NCI-H2029 treated with DMSO at 0.1 percent for 48 hours (cell line): Measurements from ENCODE around the gene SGCA.

Source experiments
- DNase-seq: peaks from one replicate; lab custom pipeline; 2025; lab: John Stamatoyannopoulos, UW

The SGCA gene

GRCh38 chr17:50182783-50183420, 17.1 kb downstream of the SGCA start:
- DNase-seq: no peak

DNA sequence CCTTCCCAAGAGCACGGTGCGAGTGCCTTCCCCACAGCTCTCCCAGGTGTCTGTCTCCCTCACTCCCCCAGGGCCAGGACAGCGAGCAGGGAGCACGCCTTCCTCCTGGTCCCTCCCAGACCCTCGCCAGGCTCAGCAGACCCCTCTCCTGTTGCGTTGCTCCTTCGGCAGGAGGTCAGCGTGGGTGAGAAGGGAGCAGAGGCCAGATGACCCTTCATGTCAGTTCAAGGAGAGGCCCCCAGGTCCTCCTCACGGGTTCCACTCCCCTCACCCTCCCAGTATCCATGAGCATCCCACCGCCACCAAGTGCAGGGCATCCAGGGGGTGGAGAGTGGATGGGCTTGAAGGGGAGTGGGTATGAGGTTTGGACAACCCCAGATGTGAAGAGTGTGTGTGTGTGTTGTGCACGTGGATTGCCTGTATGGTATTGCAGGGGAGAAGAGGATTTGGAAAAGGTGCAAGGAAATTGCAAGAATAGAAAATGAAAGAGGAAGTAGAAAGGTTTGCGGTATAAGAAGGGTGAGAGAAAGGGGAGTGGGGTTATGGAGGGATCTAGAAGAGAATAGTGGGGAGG, 17.7 kb downstream of the SGCA start:
- DNase-seq: no peak

DNA sequence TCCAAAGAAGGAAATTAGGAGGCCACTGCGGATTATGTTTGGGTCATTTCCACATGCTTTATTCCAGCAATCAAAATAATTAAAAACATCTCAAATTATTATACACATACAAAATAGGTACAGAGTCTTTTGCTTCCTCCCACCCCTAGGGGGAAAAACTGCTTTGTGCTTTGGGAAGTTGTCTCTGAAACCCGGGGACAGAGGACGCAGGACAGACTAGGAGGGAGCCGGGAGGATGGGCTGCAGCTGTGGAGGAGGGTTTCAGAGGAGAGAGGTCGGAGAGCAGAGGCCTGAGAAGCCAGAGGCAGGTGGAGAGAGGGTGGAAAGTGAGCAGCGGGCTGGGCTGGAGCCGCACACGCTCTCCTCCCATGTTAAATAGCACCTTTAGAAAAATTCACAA, 18.3 kb downstream of the SGCA start:
- DNase-seq: no peak

- DNase-seq: no peak
Measured at GRCh38 chr17:50184611-50185398, 19.0 kb downstream of the SGCA start.

DNA sequence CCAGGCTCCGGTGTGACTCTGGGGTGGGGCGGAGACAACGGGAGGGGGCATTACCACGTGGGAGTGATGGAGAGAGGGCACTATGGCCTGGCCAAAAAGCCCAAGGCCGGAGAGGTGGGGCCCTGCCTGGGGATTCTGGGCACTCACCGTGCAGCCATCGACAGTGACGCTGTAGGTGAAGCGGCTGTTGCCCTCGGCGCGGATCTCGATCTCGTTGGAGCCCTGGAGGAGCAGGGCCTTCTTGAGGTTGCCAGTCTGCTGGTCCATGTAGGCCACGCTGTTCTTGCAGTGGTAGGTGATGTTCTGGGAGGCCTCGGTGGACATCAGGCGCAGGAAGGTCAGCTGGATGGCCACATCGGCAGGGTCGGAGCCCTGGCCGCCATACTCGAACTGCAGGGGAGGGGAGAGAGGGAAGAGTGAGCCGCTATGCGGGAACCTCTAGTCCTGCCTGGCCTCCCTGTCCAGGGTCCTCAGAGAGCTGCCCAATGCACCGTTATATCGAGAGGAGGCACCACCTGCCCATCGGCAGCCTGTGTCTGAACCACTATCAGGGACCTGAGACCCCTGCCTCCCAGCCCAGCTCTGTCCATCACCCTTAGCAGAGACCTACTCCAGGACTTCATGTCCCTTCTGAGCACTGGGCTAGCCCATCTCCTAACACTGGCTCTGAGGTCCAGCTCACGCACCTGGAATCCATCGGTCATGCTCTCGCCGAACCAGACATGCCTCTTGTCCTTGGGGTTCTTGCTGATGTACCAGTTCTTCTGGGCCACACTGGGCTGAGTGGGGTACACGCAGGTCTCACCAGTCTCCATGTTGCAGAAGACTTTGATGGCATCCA, 20.0 kb downstream of the SGCA start:
- no peak for DNase-seq

DNA sequence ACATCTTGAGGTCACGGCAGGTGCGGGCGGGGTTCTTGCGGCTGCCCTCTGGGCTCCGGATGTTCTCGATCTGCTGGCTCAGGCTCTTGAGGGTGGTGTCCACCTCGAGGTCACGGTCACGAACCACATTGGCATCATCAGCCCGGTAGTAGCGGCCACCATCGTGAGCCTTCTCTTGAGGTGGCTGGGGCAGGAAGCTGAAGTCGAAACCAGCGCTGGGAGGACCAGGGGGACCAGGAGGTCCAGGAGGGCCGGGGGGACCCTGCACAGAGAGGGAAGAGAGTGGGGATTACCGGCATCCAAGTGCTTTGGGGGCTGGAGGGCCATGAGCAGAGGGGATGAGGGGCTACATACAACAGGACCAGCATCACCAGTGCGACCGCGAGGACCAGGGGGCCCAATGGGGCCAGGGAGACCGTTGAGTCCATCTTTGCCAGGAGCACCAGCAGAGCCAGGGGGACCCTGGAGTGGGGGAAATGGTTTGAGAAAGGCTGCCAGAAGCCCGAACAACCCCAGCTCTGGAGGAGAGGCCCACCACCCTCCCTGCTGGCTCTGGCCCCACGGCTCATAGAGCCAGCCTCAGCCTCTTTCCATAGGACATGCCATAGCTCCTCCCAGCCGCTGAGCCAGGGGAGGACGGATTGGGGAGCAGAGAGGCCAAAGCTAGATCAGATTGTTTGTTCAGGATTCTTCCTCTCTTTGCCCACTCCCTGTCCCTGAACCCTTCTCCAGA, 21.0 kb downstream of the SGCA start:
- DNase-seq: no peak

- DNase-seq: no peak
Measured at GRCh38 chr17:50187394-50187725, 21.6 kb downstream of the SGCA start.

- no peak for DNase-seq
Measured at GRCh38 chr17:50187751-50188530, 22.1 kb downstream of the SGCA start.

- no peak for DNase-seq
Measured at GRCh38 chr17:50188531-50188920, 22.7 kb downstream of the SGCA start.

DNA sequence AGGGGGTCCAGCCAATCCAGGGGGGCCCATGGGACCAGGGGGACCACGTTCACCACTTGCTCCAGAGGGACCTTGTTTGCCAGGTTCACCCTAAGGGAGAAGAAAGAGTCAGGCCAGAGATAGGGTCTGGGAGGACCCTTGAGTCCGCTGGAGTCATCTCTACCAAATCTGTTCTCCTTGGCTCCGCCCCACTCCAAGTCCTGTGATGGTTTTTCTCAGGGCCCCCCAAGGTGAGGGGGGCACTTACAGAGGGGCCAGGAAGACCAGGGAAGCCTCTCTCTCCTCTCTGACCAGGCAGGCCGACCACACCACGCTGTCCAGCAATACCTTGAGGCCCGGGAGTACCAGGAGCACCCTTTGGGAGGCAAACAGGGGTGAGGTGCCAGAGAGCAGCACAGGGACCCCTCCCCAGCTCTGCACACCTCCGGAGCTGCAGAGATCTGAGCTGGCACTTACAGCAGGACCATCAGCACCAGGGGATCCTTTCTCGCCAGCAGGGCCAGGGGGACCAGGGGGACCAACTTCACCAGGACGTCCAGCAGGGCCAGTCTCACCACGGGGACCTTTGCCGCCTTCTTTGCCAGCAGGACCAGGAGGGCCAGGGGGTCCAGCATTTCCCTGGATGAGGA, 23.2 kb downstream of the SGCA start:
- no peak for DNase-seq

DNA sequence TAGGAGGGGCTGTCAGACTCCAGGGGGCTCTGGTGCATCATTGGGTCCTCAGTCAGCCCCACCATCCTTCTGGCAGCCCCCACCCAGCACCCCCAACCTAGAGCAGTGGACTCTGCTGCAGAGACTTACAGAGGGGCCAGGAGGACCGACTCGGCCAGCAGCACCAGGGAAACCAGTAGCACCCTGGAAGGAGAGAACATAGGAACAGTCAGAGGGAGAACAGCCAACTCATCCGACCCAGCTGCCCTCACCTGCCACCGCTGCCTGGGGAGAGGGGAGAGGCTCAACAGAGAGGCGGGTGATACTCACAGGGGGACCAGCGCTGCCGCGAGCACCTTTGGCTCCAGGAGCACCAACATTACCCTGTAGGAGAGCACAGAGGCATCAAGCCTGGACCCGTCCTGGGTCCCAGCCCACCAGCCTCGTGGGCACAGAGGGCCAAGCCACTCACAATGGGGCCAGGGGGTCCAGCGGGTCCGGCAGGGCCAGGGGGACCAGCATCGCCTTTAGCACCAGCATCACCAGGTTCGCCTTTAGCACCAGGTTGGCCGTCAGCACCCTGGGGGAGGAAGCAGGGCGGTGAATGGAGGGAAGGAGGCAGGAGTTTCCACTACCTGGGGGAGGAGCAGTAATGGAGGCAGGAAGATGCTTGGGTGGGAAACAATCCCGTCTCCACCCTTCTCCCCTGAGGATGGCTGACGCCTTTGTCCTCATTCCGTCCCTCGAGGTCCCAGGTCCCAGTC, 23.9 kb downstream of the SGCA start:
- no peak for DNase-seq

DNA sequence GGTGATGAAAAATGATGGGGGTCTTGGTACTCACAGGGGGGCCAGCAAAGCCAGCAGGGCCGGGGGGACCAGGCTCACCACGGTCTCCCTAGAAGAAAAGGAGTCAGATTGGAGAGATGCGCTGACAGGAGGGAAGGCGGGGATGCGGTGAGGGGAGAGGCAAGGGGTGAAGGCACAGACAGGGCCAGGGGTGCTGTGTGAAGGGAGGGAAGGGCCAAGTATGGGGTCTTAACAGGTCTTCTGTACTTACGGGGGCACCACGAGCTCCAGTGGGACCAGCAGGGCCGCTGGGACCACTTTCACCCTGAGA, 24.4 kb downstream of the SGCA start:
- DNase-seq: no peak

DNA sequence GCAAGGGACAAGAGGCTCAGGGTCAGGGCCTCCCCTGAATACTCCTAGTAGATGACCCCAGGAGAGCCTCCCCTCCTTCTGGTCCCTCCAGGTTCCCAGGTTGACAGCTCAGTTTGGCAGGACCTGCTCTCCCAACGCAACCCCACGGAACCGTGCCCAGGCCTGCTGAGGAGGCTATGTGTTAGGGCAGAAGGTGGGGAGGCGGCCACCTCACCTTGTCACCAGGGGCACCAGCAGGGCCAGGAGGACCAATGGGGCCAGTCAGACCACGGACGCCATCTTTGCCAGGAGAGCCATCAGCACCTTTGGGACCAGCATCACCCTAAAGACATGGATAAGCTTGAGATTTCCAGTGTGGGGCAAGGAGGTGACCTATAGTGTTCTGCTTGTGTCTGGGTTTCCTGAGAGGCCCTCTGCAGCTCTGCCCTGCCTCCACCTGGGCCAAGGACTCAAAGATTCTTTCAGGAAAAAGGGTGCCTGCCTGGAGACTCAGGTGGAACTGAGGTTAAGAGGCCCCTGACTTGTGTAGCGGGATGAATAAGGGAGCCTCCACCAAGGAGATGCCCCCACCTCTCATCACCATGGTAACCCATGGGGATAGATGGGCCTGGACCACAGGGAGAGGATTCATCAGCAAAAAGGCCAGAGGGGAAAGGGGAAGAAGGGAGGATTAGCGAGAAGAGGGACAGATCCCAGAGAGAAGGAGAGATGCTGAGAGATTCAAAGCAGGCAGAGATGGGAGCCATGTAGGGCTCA, 25.0 kb downstream of the SGCA start:
- no peak for DNase-seq

DNA sequence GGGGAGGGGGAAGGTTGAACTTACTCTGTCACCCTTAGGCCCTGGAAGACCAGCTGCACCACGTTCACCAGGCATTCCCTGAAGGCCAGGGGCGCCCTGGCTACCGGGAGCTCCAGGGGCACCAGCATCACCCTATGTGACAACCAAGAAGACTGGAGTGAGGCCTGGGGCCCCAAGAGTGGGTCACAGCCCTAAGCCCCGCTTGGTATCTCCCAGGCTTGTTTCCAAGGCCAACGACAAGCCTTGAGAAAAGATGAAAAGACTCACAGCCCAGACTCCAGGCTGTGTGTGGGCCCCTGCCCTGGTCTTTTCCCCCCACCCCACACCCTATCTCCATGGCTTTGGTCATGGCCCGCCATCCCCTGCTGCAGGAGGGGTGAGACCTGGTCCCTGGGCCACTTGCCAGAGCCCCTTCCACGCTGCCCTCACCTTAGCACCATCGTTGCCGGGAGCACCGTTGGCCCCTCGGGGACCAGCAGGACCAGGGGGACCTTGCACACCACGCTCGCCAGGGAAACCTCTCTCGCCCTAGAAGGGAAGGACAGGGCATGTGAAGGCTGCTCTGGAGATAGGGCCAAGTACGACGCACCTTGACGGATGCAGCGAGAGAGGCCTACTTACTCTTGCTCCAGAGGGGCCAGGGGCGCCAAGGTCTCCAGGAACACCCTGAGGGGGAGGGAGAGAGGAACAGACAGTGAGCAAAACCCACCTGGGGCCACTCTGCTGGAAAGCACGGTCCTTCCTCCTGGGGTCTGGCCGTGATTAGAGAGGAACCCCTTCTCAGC, 25.7 kb downstream of the SGCA start:
- DNase-seq: no peak

GRCh38 chr17:50192144-50192617, 26.4 kb downstream of the SGCA start:
- DNase-seq: no peak

DNA sequence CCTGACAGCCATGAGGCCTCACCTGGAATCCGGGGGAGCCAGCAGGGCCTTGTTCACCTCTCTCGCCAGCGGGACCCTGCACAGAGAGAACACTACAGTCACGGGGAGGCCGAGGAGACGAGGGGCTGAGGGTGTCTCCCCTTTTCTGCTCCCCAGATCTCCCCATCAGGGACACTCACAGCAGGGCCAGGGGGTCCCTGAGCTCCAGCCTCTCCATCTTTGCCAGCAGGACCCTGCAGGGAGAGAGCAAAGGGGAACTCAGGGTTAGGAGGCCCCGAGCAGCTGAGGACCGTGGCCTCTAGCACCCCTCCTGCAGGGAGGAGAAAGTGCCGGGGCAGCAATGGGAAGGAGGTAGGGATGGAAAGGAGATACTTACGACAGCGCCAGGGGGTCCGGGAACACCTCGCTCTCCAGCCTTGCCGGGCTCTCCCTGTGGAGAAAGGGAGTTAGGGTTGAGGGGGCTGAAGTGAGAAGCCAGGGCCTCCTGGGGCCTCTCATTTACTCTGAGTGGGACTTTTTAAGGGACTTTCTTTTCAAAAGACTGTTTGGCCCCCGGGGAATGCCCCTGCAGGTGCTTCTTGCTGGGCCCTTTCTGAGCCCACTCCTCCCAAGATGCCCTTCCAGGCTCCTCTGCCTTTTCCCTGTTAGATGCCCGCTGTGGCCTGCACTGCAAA, 26.9 kb downstream of the SGCA start:
- DNase-seq: no peak

DNA sequence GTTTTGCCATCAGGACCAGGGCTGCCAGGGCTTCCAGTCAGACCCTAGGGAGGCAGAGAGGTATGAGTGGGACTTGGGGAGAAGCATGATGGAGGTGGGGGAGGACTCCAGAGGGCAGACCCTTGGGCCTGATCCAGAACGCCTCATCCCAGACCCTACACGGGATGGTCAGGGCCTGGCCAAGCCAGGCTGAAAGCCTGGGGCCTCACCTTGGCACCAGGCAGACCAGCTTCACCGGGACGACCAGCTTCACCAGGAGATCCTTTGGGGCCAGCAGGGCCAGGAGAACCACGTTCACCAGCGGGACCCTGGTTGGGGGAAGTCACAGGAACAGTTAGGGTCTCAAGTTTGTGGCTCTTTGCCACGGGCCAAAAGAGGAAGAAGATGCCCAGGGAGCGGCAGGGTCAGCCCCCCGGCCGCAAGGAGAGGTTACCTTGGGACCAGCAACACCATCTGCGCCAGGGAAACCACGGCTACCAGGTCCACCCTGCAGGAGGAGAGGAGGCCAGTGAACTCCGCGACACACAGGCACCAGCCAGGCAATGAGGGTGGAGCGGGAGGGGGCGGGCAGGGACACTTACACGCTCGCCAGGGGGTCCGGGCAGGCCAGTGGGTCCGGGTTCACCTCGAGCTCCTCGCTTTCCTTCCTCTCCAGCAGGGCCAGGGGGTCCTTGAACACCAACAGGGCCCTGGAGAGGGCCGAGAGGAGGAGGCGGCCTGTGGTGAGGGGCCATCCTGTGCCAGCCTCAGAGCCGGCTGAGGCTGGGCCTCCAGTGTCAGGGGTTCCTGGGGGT, 28.5 kb downstream of the SGCA start:
- DNase-seq: no peak
